HEK293 (cell line): Measurements from ENCODE around the gene KIF18B.

ENCODE experiments used
- CTCF ChIA-PET: fragments of 350-600 bp; formaldehyde crosslinking; extraction: SDS; loops from one replicate; lab custom pipeline; 2021; ENCODE audit warnings: antibody characterized with exemption; lab: Yijun Ruan, JAX
- POLR2A ChIA-PET: fragments of 300-600 bp; formaldehyde crosslinking; extraction: SDS; loops from one replicate; lab custom pipeline; 2020; ENCODE audit warnings: antibody characterized with exemption, inconsistent platforms; lab: Yijun Ruan, JAX
- H3K27ac ChIP-seq: fragments of 200-500 bp; sonication (Bioruptor generic); 2 replicates; pipeline ENCODE4 v1.5.1; 2014; ENCODE audit warnings: low read depth, low read length, control low read depth, inconsistent platforms; ENCODE audit errors: extremely low read depth
- H3K36me3 ChIP-seq, 2 experiments: fragments of 200-500 bp in 1 of 2; sonication (Bioruptor generic) in 1 of 2; 1 replicate in 1 of 2; 2 replicates in 1 of 2; pipeline ENCODE4 v1.5.1; 2014 to 2017; ENCODE audit warnings: inconsistent platforms in 2 of 2, low read length in 2 of 2; ENCODE audit not compliant: control insufficient read depth in 2 of 2, insufficient read depth in 1 of 2
- H3K4me1 ChIP-seq: fragments of 200-500 bp; sonication (Bioruptor generic); 2 replicates; pipeline ENCODE4 v1.5.1; 2014; ENCODE audit warnings: mild to moderate bottlenecking, low read length, inconsistent platforms; ENCODE audit not compliant: control insufficient read depth, insufficient read depth
- H3K4me3 ChIP-seq: 2 replicates; pipeline ENCODE4 v1.5.1; 2011; ENCODE audit warnings: low read depth, mild to moderate bottlenecking, control low read depth, low read length, moderate library complexity
- H3K9me3 ChIP-seq: fragments of 200-500 bp; sonication (Bioruptor generic); 2 replicates; pipeline ENCODE4 v1.5.1; 2014; ENCODE audit warnings: low read depth, low read length, inconsistent platforms; ENCODE audit not compliant: control insufficient read depth, insufficient read depth
- EGR2 ChIP-seq: fragments of 450-650 bp; formaldehyde crosslinking; IDR thresholded peaks from 2 replicates; pipeline ENCODE4 v1.5.1; 2016; ENCODE audit warnings: low read depth, missing biosample characterization, missing genetic modification characterization
- GFI1B ChIP-seq: fragments of 450-650 bp; formaldehyde crosslinking; IDR thresholded peaks from 2 replicates; pipeline ENCODE4 v1.5.1; 2016; ENCODE audit warnings: missing biosample characterization, missing genetic modification characterization
- GLI4 ChIP-seq: fragments of 450-650 bp; formaldehyde crosslinking; IDR thresholded peaks from 2 replicates; pipeline ENCODE4 v1.5.1; 2016; ENCODE audit warnings: missing biosample characterization, missing genetic modification characterization
- MEIS1 ChIP-seq: sonication (generic); formaldehyde crosslinking; IDR thresholded peaks from 2 replicates; pipeline ENCODE4 v1.8.1; 2022; ENCODE audit warnings: missing genetic modification reagents, mild to moderate bottlenecking, borderline replicate concordance
- REPIN1 ChIP-seq: fragments of 450-650 bp; formaldehyde crosslinking; IDR thresholded peaks from 2 replicates; pipeline ENCODE4 v1.5.1; 2017; ENCODE audit warnings: missing biosample characterization, missing genetic modification characterization, low read depth
- SCRT2 ChIP-seq: fragments of 450-650 bp; formaldehyde crosslinking; IDR thresholded peaks from 2 replicates; pipeline ENCODE4 v1.5.1; 2016; ENCODE audit warnings: missing biosample characterization, missing genetic modification characterization
- ZIC2 ChIP-seq: fragments of 450-650 bp; formaldehyde crosslinking; IDR thresholded peaks from 2 replicates; pipeline ENCODE4 v1.5.1; 2016; ENCODE audit warnings: missing biosample characterization, missing genetic modification characterization
- ZNF10 ChIP-seq: fragments of 450-650 bp; formaldehyde crosslinking; IDR thresholded peaks from 2 replicates; pipeline ENCODE4 v1.5.1; 2017; ENCODE audit warnings: missing biosample characterization, missing genetic modification characterization
- ZNF175 ChIP-seq: fragments of 450-650 bp; formaldehyde crosslinking; IDR thresholded peaks from 2 replicates; pipeline ENCODE4 v1.5.1; 2016; ENCODE audit warnings: missing biosample characterization, missing genetic modification characterization
- ZNF248 ChIP-seq: fragments of 450-650 bp; formaldehyde crosslinking; IDR thresholded peaks from 2 replicates; pipeline ENCODE4 v1.5.1; 2017; ENCODE audit warnings: missing biosample characterization, missing genetic modification characterization
- ZNF354C ChIP-seq: fragments of 450-650 bp; formaldehyde crosslinking; IDR thresholded peaks from 2 replicates; pipeline ENCODE4 v1.5.1; 2016; ENCODE audit warnings: missing biosample characterization, missing genetic modification characterization, low read depth, borderline replicate concordance
- ZNF362 ChIP-seq: fragments of 450-650 bp; formaldehyde crosslinking; IDR thresholded peaks from 2 replicates; pipeline ENCODE4 v1.5.1; 2016; ENCODE audit warnings: missing biosample characterization, missing genetic modification characterization
- ZNF426 ChIP-seq: fragments of 450-650 bp; formaldehyde crosslinking; IDR thresholded peaks from 2 replicates; pipeline ENCODE4 v1.5.1; 2017; ENCODE audit warnings: missing biosample characterization, missing genetic modification characterization, mild to moderate bottlenecking, inconsistent platforms, moderate library complexity
- ZNF48 ChIP-seq: fragments of 450-650 bp; formaldehyde crosslinking; IDR thresholded peaks from 2 replicates; pipeline ENCODE4 v1.5.1; 2016; ENCODE audit warnings: missing biosample characterization, missing genetic modification characterization
- ZNF488 ChIP-seq: fragments of 450-650 bp; formaldehyde crosslinking; IDR thresholded peaks from 2 replicates; pipeline ENCODE4 v1.5.1; 2016; ENCODE audit warnings: missing biosample characterization, missing genetic modification characterization
- ZNF549 ChIP-seq: fragments of 450-650 bp; IDR thresholded peaks from 2 replicates; pipeline ENCODE4 v1.5.1; 2018; ENCODE audit warnings: missing biosample characterization, missing genetic modification characterization, mild to moderate bottlenecking, inconsistent platforms, moderate library complexity
- ZNF600 ChIP-seq: fragments of 450-650 bp; formaldehyde crosslinking; IDR thresholded peaks from 2 replicates; pipeline ENCODE4 v1.5.1; 2016; ENCODE audit warnings: missing biosample characterization, missing genetic modification characterization
- ZNF639 ChIP-seq: fragments of 450-650 bp; formaldehyde crosslinking; IDR thresholded peaks from 2 replicates; pipeline ENCODE4 v1.5.1; 2016; ENCODE audit warnings: missing biosample characterization, missing genetic modification characterization
- ZSCAN30 ChIP-seq: fragments of 450-650 bp; IDR thresholded peaks from 2 replicates; pipeline ENCODE4 v1.5.1; 2018; ENCODE audit warnings: missing biosample characterization, mild to moderate bottlenecking, missing genetic modification characterization, moderate library complexity
- TF ChIP-seq, protein P1 (sequence below): fragments of 450-650 bp; formaldehyde crosslinking; IDR thresholded peaks from 2 replicates; pipeline ENCODE4 v1.5.1; 2016; ENCODE audit warnings: missing biosample characterization, missing genetic modification characterization

Gene KIF18B

DNA sequence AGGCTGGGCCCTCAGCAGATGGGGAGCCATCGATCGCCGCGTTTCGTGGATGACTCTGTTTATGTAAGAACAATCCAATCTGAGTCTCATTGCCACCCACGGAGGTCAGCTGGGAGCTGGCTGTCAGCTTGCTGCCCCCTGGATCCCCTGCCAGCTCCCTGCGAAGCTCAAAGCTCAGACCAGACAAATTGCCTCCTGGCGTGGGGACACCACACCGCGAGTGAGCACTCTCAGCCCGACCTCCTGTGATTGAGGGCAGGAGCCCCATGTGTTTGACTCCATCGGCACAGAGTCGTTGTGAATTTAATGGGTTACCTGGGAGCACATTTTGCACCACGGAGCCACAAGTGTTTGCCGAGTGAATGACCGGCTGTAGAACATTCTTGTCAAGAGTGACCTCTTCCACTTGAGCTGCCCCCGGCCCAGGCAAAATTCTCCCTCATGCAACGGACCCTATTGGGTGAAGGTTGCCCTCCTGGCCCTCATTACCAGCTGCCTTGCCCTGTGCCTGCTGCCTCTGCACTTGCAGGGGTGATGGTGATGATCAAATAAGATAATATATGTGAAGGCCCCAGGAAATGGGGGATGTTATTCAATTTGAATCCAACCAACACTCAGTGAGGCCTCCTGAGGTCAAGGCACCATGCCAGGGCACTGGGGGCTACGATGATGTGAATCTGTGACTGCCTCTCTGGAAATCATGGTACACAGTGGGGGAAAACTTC is 24.7 kb downstream of the KIF18B start (continued):
- TF ChIP-seq, protein P1, sequence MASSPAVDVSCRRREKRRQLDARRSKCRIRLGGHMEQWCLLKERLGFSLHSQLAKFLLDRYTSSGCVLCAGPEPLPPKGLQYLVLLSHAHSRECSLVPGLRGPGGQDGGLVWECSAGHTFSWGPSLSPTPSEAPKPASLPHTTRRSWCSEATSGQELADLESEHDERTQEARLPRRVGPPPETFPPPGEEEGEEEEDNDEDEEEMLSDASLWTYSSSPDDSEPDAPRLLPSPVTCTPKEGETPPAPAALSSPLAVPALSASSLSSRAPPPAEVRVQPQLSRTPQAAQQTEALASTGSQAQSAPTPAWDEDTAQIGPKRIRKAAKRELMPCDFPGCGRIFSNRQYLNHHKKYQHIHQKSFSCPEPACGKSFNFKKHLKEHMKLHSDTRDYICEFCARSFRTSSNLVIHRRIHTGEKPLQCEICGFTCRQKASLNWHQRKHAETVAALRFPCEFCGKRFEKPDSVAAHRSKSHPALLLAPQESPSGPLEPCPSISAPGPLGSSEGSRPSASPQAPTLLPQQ (tag by site-specific recombination): no peak
- TF ChIP-seq ZNF354C (tag by site-specific recombination) (no peak), ZNF10 (tag by site-specific recombination) (no peak), ZNF175 (tag by site-specific recombination) (no peak), ZNF488 (tag by site-specific recombination) (no peak), EGR2 (tag by site-specific recombination) (no peak), ZNF362 (tag by site-specific recombination) (no peak), GFI1B (tag by site-specific recombination) (no peak), ZNF48 (no peak), MEIS1 (no peak), ZNF426 (tag by site-specific recombination) (no peak), SCRT2 (0 out of 2 replicates have a peak, but pooled peaks have one; percentile 29), GLI4 (tag by site-specific recombination) (no peak), REPIN1 (no peak)

GRCh38 chr17:44922136-44922535 is 25.4 kb downstream of the KIF18B start:
- Histone ChIP-seq H3K36me3 (peaks cover 13 to 19% of the 10 kb centered on the region in 2 experiments), H3K4me3 (no peak overlapping the region), H3K4me1 (no peaks in the 10 kb centered on the region; the same call in 1 of the 2 replicates), H3K27ac (no peak overlapping the region), H3K9me3 (no peaks in the 10 kb centered on the region)
- TF ChIP-seq ZSCAN30 (tag by site-specific recombination): no peak
- no peak for TF ChIP-seq ZNF549 (tag by site-specific recombination)
- ChIA-PET CTCF (interaction anchor here (0.6 to 7.9 kb wide), 9 partner anchors 9 to 177 kb away, joined by 3 to 296 read pairs (median 39); partner anchors contain the start of gene EFTUD2), POLR2A (interaction anchor here (0.7 to 0.9 kb wide), 2 partner anchors 11 to 206 kb away, joined by 3 read pairs; no protein-coding TSS in a partner anchor)

DNA sequence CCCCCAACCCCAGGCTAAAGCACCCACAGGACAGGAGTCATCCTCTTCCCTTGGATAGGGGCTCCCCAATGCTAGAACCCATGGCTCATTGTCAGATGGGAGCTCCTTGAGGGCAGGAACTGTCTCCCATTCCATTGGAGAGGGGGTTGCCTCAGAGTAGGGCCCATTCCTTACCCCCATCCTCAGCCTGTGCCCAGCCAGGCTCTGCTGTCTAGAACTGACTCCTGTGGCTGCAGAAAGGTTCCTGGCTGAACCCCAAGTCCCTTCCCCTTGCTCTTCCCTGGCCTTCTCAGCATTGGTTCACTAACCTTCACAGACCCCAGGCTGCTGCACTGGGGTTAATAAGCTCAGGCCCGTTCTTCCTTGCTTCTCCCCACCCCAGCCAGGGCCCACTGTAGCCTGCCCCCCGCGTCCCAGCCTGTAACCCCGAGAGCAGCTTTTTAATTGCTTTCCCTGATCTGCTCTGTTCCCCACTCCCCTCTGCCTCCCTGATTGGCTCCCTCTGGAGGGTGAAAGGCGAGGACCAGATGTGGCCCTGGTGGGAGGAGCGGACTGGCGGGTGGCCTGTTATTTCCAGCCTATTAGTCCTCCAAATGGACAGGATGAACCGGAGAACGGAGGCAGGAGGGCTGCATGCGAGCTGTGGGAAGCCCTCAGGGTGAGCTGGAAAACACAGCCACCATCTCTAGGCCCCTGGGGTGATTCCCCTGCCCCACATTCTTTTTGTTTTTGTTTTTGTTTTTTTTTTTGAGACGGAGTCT is 26.3 kb downstream of the KIF18B start:
- POLR2A ChIA-PET: interaction anchor here (0.5 to 1.3 kb wide), 3 partner anchors 83 to 205 kb away, joined by 3 to 7 read pairs (median 3); no protein-coding TSS in a partner anchor
- H3K4me1 ChIP-seq: no peaks in the 10 kb centered on the region; the same call in 1 of the 2 replicates
- no peak overlapping the region for H3K27ac ChIP-seq
- H3K4me3 ChIP-seq: no peak overlapping the region
- TF ChIP-seq ZNF248 (tag by site-specific recombination) (no peak), ZNF639 (tag by site-specific recombination) (no peak), ZNF600 (tag by site-specific recombination) (peak; percentile 26; the same call in 1 of the 2 replicates), ZIC2 (tag by site-specific recombination) (peak; percentile 96), EGR2 (tag by site-specific recombination) (0 out of 2 replicates have a peak, but pooled peaks have one; percentile 14)
- H3K9me3 ChIP-seq: no peaks in the 10 kb centered on the region
- H3K36me3 ChIP-seq: peaks cover 9 to 10% of the 10 kb centered on the region in 2 experiments
- CTCF ChIA-PET: interaction anchor here (0.6 to 7.9 kb wide), 30 partner anchors 10 to 232 kb away, joined by 3 to 296 read pairs (median 6); partner anchors contain the start of genes ACBD4, C1QL1, EFTUD2 and PLCD3
